GM23338 (cell line): ENCODE data around the gene SLFN12L.
"Not testable (repeated sequence)": the region's sequence is repeated elsewhere in the genome, so short reads cannot be mapped to it uniquely, and the experiment has no call there.

ENCODE experiments used
- EZH2 ChIP-seq: fragments of 200-600 bp; sonication (generic); IDR thresholded peaks from one replicate; pipeline ENCODE4 v1.8.0; 2017; ENCODE audit warnings: antibody characterized with exemption, mild to moderate bottlenecking, low read depth; ENCODE audit not compliant: unreplicated experiment
- EZH2phosphoT487 ChIP-seq: fragments of 200-600 bp; sonication (generic); IDR thresholded peaks from one replicate; pipeline ENCODE4 v1.8.1; 2018; ENCODE audit warnings: antibody characterized with exemption; ENCODE audit not compliant: unreplicated experiment
- JUNB ChIP-seq: IDR thresholded peaks from one replicate; pipeline ENCODE4 v1.6.1; 2016; ENCODE audit warnings: antibody characterized with exemption; ENCODE audit not compliant: unreplicated experiment
- POLR2AphosphoS5 ChIP-seq: IDR thresholded peaks from 2 replicates; pipeline ENCODE4 v1.6.1; 2016; ENCODE audit warnings: antibody characterized with exemption, low read depth
- ZNF331 ChIP-seq: fragments of 250-450 bp; sonication (Bioruptor Pico); IDR thresholded peaks from 2 replicates; pipeline ENCODE4 v1.5.0; 2020; ENCODE audit warnings: low read depth, mild to moderate bottlenecking, moderate library complexity
- TF ChIP-seq, protein P1 (sequence below), 2 experiments: fragments of 200-600 bp in 1 of 2; sonication (generic) in 1 of 2; conservative IDR thresholded peaks; 2 replicates each; pipeline versions ENCODE4 v1.5.1 to v1.6.1; 2016 to 2017; ENCODE audit warnings: antibody characterized with exemption in 2 of 2, low read depth in 2 of 2, mild to moderate bottlenecking in 2 of 2, moderate library complexity in 1 of 2
- TF ChIP-seq, protein P2 (sequence below): IDR thresholded peaks from one replicate; pipeline ENCODE4 v1.6.1; 2018; ENCODE audit warnings: antibody characterized with exemption; ENCODE audit not compliant: unreplicated experiment

DNA sequence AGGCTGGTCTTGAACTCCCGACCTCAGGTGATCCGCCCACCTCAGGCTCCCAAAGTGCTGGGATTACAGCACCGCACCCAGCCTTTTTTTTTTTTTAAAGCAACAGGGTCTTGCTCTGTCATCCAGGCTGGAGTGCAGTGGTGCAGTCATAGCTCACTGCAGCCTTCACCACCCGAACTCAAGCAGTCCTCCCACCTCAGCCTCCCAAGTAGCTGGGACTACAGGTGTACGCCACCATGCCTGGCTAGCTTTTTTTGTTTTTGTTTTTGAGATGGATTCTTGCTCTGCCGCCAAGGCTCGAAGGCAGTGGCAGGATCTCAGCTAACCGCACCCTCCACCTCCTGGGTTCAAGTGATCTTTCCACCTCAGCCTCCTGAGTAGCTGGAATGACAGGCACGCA lies 2.1 kb downstream of the SLFN12L start:
- TF ChIP-seq EZH2; POLR2AphosphoS5; EZH2phosphoT487; ZNF331 (CRISPR knock-in tag); JUNB: not testable (repeated sequence)
- TF ChIP-seq, protein P1, sequence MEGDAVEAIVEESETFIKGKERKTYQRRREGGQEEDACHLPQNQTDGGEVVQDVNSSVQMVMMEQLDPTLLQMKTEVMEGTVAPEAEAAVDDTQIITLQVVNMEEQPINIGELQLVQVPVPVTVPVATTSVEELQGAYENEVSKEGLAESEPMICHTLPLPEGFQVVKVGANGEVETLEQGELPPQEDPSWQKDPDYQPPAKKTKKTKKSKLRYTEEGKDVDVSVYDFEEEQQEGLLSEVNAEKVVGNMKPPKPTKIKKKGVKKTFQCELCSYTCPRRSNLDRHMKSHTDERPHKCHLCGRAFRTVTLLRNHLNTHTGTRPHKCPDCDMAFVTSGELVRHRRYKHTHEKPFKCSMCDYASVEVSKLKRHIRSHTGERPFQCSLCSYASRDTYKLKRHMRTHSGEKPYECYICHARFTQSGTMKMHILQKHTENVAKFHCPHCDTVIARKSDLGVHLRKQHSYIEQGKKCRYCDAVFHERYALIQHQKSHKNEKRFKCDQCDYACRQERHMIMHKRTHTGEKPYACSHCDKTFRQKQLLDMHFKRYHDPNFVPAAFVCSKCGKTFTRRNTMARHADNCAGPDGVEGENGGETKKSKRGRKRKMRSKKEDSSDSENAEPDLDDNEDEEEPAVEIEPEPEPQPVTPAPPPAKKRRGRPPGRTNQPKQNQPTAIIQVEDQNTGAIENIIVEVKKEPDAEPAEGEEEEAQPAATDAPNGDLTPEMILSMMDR (conservative IDR thresholded peaks at IDR 0.05; ENCODE audit: low read depth in 2 of 2): not testable (repeated sequence)
- TF ChIP-seq, protein P2, sequence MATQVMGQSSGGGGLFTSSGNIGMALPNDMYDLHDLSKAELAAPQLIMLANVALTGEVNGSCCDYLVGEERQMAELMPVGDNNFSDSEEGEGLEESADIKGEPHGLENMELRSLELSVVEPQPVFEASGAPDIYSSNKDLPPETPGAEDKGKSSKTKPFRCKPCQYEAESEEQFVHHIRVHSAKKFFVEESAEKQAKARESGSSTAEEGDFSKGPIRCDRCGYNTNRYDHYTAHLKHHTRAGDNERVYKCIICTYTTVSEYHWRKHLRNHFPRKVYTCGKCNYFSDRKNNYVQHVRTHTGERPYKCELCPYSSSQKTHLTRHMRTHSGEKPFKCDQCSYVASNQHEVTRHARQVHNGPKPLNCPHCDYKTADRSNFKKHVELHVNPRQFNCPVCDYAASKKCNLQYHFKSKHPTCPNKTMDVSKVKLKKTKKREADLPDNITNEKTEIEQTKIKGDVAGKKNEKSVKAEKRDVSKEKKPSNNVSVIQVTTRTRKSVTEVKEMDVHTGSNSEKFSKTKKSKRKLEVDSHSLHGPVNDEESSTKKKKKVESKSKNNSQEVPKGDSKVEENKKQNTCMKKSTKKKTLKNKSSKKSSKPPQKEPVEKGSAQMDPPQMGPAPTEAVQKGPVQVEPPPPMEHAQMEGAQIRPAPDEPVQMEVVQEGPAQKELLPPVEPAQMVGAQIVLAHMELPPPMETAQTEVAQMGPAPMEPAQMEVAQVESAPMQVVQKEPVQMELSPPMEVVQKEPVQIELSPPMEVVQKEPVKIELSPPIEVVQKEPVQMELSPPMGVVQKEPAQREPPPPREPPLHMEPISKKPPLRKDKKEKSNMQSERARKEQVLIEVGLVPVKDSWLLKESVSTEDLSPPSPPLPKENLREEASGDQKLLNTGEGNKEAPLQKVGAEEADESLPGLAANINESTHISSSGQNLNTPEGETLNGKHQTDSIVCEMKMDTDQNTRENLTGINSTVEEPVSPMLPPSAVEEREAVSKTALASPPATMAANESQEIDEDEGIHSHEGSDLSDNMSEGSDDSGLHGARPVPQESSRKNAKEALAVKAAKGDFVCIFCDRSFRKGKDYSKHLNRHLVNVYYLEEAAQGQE: not testable (repeated sequence)
